ENCODE data around the gene NUP210. TPM values are rescaled to one million over a fixed set of nuclear protein-coding genes. Genes with fewer than 3 reads are reported as not detected.
"Not testable (repeated sequence)": the region's sequence is repeated elsewhere in the genome, so short reads cannot be mapped to it uniquely, and the experiment has no call there.

The NUP210 gene
- total RNA-seq, 1 experiment from 2014 or later = 8.4 TPM

DNA sequence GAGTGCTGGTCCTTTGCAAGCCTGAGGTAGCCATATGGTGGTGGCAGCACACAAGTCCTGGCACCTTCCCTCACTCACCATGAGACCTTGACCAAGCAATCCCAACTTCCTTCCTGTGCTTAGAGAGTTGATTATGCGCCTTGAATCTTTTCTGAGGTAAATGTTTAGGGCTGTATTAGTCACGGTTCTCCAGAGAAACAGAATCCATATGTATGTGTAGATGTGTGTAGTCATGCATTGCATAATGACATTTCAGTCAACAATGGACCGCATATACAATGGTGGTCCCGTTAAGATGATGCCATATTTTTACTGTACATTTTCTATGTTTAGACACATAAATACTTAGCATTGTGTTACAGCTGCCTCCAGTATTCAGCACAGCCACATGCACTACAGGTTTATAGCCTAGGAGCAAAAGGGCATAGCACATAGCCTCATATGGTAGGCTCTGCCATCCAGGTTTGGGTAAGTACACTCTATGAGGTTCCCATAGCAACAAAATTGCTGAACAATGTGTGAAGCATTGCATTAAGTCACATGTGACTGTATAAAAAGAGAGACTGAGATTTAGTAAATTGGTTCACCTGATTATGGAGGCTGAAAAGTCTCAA, 20.2 kb upstream of the NUP210 start:
- no peaks in the 10 kb centered on the region for H3K36me3 Mint-ChIP-seq (ENCODE audit: insufficient read depth, unreplicated experiment)
- TF ChIP-seq, protein P1, sequence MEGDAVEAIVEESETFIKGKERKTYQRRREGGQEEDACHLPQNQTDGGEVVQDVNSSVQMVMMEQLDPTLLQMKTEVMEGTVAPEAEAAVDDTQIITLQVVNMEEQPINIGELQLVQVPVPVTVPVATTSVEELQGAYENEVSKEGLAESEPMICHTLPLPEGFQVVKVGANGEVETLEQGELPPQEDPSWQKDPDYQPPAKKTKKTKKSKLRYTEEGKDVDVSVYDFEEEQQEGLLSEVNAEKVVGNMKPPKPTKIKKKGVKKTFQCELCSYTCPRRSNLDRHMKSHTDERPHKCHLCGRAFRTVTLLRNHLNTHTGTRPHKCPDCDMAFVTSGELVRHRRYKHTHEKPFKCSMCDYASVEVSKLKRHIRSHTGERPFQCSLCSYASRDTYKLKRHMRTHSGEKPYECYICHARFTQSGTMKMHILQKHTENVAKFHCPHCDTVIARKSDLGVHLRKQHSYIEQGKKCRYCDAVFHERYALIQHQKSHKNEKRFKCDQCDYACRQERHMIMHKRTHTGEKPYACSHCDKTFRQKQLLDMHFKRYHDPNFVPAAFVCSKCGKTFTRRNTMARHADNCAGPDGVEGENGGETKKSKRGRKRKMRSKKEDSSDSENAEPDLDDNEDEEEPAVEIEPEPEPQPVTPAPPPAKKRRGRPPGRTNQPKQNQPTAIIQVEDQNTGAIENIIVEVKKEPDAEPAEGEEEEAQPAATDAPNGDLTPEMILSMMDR (IDR thresholded peaks at IDR 0.05; ENCODE audit: unreplicated experiment) = no peak
- POLR2A ChIA-PET = interaction anchor here (0.6 to 1.0 kb wide), 2 partner anchors 13 to 94 kb away, joined by 3 read pairs; no protein-coding TSS in a partner anchor
- BruUV-seq (replicated peaks) = no TSS peak
- H3K4me1 Mint-ChIP-seq (ENCODE audit: insufficient read depth, unreplicated experiment) = no peaks in the 10 kb centered on the region
- intact Hi-C loops (cut with micrococcal nuclease) = no loop called here
- no peak overlapping the region for H3K4me3 Mint-ChIP-seq (ENCODE audit: unreplicated experiment)
- no peak for DNase-seq (ENCODE audit: unreplicated experiment)
- no peaks in the 10 kb centered on the region for H3K9me3 Mint-ChIP-seq (ENCODE audit: unreplicated experiment)
- no peak overlapping the region for H3K27ac Mint-ChIP-seq (ENCODE audit: low read depth, unreplicated experiment)
- peaks cover 12% of the 10 kb centered on the region for H3K27me3 Mint-ChIP-seq (ENCODE audit: insufficient read depth, unreplicated experiment)
- CTCF ChIA-PET = interaction anchor here (2.7 kb wide), 1 partner anchor 12 kb away, joined by 8 read pairs; no protein-coding TSS in a partner anchor

DNA sequence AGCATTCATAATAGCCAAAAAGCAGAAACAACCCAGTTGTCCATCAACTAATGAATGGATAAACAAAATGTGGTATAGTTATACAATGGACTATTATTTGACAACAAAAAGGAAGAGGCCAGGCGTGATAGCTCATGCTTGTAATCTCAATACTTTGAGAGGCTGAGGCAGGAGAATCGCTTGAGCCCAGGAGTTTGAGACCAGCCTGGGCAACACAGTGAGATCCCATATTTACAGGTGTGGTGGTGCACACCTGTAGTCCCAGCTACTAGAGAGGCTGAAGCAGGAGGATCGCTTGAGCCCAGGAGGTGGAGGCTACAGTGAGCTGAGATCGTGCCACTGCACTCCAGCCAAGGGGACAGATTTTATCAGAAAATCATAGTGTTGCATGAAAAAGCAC, 16.1 kb upstream of the NUP210 start:
- POLR2A ChIA-PET = interaction anchor here (1.2 kb wide), 1 partner anchor 20 kb away, joined by 3 read pairs; no protein-coding TSS in a partner anchor
- DNase-seq (ENCODE audit: unreplicated experiment); H3K4me1 Mint-ChIP-seq (ENCODE audit: insufficient read depth, unreplicated experiment); H3K9me3 Mint-ChIP-seq (ENCODE audit: unreplicated experiment); H3K4me3 Mint-ChIP-seq (ENCODE audit: unreplicated experiment); H3K27ac Mint-ChIP-seq (ENCODE audit: low read depth, unreplicated experiment); intact Hi-C loops (cut with micrococcal nuclease); BruUV-seq (replicated peaks); H3K36me3 Mint-ChIP-seq (ENCODE audit: insufficient read depth, unreplicated experiment); CTCF ChIA-PET: not testable (repeated sequence)
- peaks cover 12% of the 10 kb centered on the region for H3K27me3 Mint-ChIP-seq (ENCODE audit: insufficient read depth, unreplicated experiment)

DNA sequence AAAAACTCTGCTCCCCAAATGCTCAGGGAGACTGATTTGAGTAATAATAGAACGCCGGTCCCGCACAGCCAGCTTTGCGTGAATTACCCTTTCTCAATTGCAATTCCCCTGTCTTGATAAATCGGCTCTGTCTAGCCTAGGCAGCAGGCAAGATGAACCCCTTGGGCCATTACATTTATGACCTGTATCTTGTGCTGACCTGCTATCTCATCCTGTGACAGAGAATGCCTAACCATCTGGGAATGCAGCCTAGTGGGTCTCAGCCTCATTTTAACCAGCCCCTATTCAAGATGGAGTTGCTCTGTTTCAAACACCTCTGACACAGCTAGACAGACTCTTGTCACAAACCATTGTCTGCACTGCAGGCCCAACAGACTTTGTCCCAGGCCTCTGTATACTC, 13.8 kb upstream of the NUP210 start:
- intact Hi-C loops (cut with micrococcal nuclease) = no loop called here
- H3K36me3 Mint-ChIP-seq (ENCODE audit: insufficient read depth, unreplicated experiment) = no peaks in the 10 kb centered on the region
- no peaks in the 10 kb centered on the region for H3K4me1 Mint-ChIP-seq (ENCODE audit: insufficient read depth, unreplicated experiment)
- H3K9me3 Mint-ChIP-seq (ENCODE audit: unreplicated experiment) = no peaks in the 10 kb centered on the region
- TF ChIP-seq, protein P1 (IDR thresholded peaks at IDR 0.05; ENCODE audit: unreplicated experiment) = no peak
- ChIA-PET POLR2A (no interaction called here), CTCF (interaction anchor here (0.6 kb wide), 1 partner anchor 12 kb away, joined by 3 read pairs; no protein-coding TSS in a partner anchor)
- H3K4me3 Mint-ChIP-seq (ENCODE audit: unreplicated experiment) = no peak overlapping the region
- no peak for DNase-seq (ENCODE audit: unreplicated experiment)
- H3K27me3 Mint-ChIP-seq (ENCODE audit: insufficient read depth, unreplicated experiment) = peaks cover 12% of the 10 kb centered on the region
- H3K27ac Mint-ChIP-seq (ENCODE audit: low read depth, unreplicated experiment) = no peak overlapping the region
- no TSS peak for BruUV-seq (replicated peaks)

DNA sequence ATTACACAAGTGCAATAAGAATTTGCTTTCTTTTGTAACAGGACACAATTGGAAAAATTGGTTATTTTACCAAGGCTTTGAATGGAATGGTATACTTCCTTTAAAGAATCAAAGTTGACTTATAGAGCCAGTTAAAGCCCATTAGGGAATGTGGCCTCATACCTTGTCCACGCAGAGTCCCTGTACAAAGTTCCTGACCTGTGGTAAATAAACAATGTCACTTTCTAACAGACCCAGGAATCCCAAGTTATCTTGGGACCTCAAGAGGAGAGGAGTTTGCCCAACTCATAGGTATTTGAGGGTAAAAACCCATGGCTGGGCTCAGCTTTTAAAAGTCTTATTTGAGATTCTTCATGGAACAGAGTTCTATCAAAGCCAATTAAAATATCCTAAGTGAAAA, 12.0 kb upstream of the NUP210 start:
- no peak for DNase-seq (ENCODE audit: unreplicated experiment)
- peaks cover 12% of the 10 kb centered on the region for H3K27me3 Mint-ChIP-seq (ENCODE audit: insufficient read depth, unreplicated experiment)
- TF ChIP-seq, protein P1 (IDR thresholded peaks at IDR 0.05; ENCODE audit: unreplicated experiment) = no peak
- no peaks in the 10 kb centered on the region for H3K9me3 Mint-ChIP-seq (ENCODE audit: unreplicated experiment)
- intact Hi-C loops (cut with micrococcal nuclease) = no loop called here
- H3K4me3 Mint-ChIP-seq (ENCODE audit: unreplicated experiment) = no peak overlapping the region
- H3K4me1 Mint-ChIP-seq (ENCODE audit: insufficient read depth, unreplicated experiment) = no peaks in the 10 kb centered on the region
- no peaks in the 10 kb centered on the region for H3K36me3 Mint-ChIP-seq (ENCODE audit: insufficient read depth, unreplicated experiment)
- ChIA-PET CTCF (no interaction called here), POLR2A (no interaction called here)
- no TSS peak for BruUV-seq (replicated peaks)
- no peak overlapping the region for H3K27ac Mint-ChIP-seq (ENCODE audit: low read depth, unreplicated experiment)

DNA sequence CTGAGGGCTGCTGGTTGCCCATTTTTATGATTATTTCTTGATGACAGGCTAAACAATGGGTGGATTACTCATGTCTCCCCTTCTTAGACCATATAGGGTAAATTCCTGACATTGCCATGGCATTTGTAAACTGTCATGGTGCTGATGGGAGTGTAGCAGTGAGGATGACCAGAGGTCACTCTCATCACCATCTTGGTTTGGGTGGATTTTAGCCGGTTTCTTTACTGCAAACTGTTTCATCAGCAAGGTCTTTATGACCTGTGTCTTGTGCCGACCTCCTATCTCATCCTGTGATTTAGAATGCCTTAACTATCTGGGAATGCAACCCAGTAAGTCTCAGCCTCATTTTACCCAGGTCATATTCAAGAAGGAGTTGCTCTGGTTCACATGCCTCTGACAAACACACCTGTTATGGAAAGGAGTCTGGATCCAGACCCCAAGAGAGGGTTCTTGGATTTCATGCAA, 10.3 kb upstream of the NUP210 start:
- ChIA-PET CTCF (interaction anchor here (0.6 kb wide), 1 partner anchor 1320 kb away, joined by 4 read pairs; no protein-coding TSS in a partner anchor), POLR2A (interaction anchor here (0.5 kb wide), 1 partner anchor 840 kb away, joined by 3 read pairs; no protein-coding TSS in a partner anchor)
- H3K27me3 Mint-ChIP-seq (ENCODE audit: insufficient read depth, unreplicated experiment); DNase-seq (ENCODE audit: unreplicated experiment); H3K4me1 Mint-ChIP-seq (ENCODE audit: insufficient read depth, unreplicated experiment); H3K9me3 Mint-ChIP-seq (ENCODE audit: unreplicated experiment); BruUV-seq (replicated peaks); H3K4me3 Mint-ChIP-seq (ENCODE audit: unreplicated experiment); intact Hi-C loops (cut with micrococcal nuclease); H3K36me3 Mint-ChIP-seq (ENCODE audit: insufficient read depth, unreplicated experiment); H3K27ac Mint-ChIP-seq (ENCODE audit: low read depth, unreplicated experiment): not testable (repeated sequence)

All from MCF 10A (cell line).